ENCODE results near the gene PRSS2. TPM values are rescaled to one million over a fixed set of nuclear protein-coding genes. Genes with fewer than 3 reads are reported as not detected.

The PRSS2 gene
- total and polyA plus RNA-seq, 2 donors (not counting 1 experiment from before 2014, with no cell fraction given): not detected

GRCh38 chr7:142799437-142799835, 28.7 kb downstream of the PRSS2 start:
- DNase-seq (no peak), ATAC-seq (ENCODE audit: low read depth) (no peak)
- Histone ChIP-seq H3K27me3 (replicated peaks in 1 of 4; ENCODE audit: control extremely low read depth in 1 of 4, control insufficient read depth in 3 of 4, insufficient read depth in 4 of 4, low read length in 3 of 4) (no peaks in the 10 kb centered on the region), H3K4me1 (ENCODE audit: control insufficient read depth in 2 of 2, insufficient read depth in 2 of 2, low read length in 2 of 2) (peaks cover 48 to 64% of the 10 kb centered on the region in 2 donors), H4K20me1 (ENCODE audit: control insufficient read depth, insufficient read depth, low read length, poor library complexity, severe bottlenecking) (no peaks in the 10 kb centered on the region), H3K4me2 (replicated peaks; ENCODE audit: low read depth, low read length, poor library complexity, severe bottlenecking) (peak overlapping the region; percentile 83), H2AFZ (ENCODE audit: insufficient read depth, low read depth, low read length, poor library complexity, severe bottlenecking) (no peak overlapping the region), H3K36me3 (replicated peaks in 1 of 2; ENCODE audit: control extremely low read depth in 1 of 2, control insufficient read depth in 1 of 2, extremely low read depth in 1 of 2, insufficient read depth in 2 of 2, low read length in 1 of 2) (peaks cover 3 to 34% of the 10 kb centered on the region in 2 experiments), H3K9me3 (ENCODE audit: control extremely low read depth in 1 of 3, control insufficient read depth in 2 of 3, insufficient read depth in 1 of 3, low read length in 2 of 3) (no peaks in the 10 kb centered on the region), H3K9ac (ENCODE audit: low read length) (peak overlapping the region; percentile 91), H3K4me3 (ENCODE audit: control extremely low read depth in 1 of 5, extremely low read depth in 1 of 5, insufficient read depth in 1 of 5, low read depth in 2 of 5, low read length in 4 of 5) (peak overlapping the region in 4 of 5 experiments; percentile 83 to 93 (median 91)), H3K79me2 (ENCODE audit: control insufficient read depth, insufficient read depth, low read length) (peaks cover 60% of the 10 kb centered on the region), H3K27ac (ENCODE audit: low read length in 2 of 2) (peak overlapping the region; percentile 14 to 99)
- Mint-ChIP-seq H3K4me1 (peaks cover 82% of the 10 kb centered on the region), H3K27me3 (no peaks in the 10 kb centered on the region), H3K27ac (peak overlapping the region; percentile 100), H3K4me3 (peak overlapping the region; percentile 100), H3K9me3 (ENCODE audit: insufficient read depth) (no peaks in the 10 kb centered on the region)
- ChIA-PET CTCF (interaction anchor here (1.1 to 32.8 kb wide), 5 partner anchors 11 to 86 kb away, joined by 4 to 1138 read pairs (median 12); partner anchors contain the start of gene EPHB6), POLR2A (interaction anchor here (0.7 to 18.8 kb wide), 4 partner anchors 9 to 55 kb away, joined by 3 to 961 read pairs (median 126); partner anchors contain the start of gene EPHB6)
- 81% methylated on average over 3 of the region's 3 CpGs for WGBS (ENCODE audit: insufficient coverage)
- intact Hi-C loops (cut with micrococcal nuclease): no loop called here
- TF ChIP-seq, protein P1, sequence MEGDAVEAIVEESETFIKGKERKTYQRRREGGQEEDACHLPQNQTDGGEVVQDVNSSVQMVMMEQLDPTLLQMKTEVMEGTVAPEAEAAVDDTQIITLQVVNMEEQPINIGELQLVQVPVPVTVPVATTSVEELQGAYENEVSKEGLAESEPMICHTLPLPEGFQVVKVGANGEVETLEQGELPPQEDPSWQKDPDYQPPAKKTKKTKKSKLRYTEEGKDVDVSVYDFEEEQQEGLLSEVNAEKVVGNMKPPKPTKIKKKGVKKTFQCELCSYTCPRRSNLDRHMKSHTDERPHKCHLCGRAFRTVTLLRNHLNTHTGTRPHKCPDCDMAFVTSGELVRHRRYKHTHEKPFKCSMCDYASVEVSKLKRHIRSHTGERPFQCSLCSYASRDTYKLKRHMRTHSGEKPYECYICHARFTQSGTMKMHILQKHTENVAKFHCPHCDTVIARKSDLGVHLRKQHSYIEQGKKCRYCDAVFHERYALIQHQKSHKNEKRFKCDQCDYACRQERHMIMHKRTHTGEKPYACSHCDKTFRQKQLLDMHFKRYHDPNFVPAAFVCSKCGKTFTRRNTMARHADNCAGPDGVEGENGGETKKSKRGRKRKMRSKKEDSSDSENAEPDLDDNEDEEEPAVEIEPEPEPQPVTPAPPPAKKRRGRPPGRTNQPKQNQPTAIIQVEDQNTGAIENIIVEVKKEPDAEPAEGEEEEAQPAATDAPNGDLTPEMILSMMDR (IDR thresholded peaks at IDR 0.05): no peak
- TF ChIP-seq EZH2 (IDR thresholded peaks at IDR 0.05; ENCODE audit: borderline replicate concordance, insufficient read depth, low read depth, low read length, poor library complexity, severe bottlenecking): no peak

DNA sequence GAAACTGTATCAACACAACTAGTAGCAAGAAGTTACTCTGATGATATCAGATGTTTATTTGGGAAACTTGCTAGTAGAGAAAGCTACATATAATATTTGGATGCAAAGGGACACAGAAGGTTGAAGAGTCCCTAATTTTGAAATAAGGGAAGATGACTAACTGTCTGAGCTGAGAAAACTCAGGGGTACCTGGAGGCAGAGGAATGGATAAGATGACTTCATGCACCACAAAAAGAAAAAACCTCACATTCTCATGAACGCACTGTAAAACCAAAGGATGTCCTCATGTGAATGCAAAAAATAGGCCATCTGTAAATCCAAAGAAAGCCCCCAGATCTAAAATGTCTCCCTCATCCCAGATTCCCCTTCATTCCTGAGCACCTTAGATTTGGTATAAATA, 29.3 kb downstream of the PRSS2 start:
- TF ChIP-seq, protein P1 (IDR thresholded peaks at IDR 0.05): no peak
- Mint-ChIP-seq H3K4me1 (peaks cover 82% of the 10 kb centered on the region), H3K9me3 (ENCODE audit: insufficient read depth) (no peaks in the 10 kb centered on the region), H3K27ac (peak overlapping the region; percentile 100), H3K27me3 (no peaks in the 10 kb centered on the region), H3K4me3 (peak overlapping the region; percentile 100)
- WGBS (ENCODE audit: insufficient coverage): 86% methylated on average over 1 of the region's 1 CpG
- ChIA-PET CTCF (interaction anchor here (1.1 to 32.8 kb wide), 3 partner anchors 10 to 17 kb away, joined by 4 to 1138 read pairs (median 178); no protein-coding TSS in a partner anchor), POLR2A (interaction anchor here (0.6 to 18.8 kb wide), 3 partner anchors 10 to 286 kb away, joined by 4 to 961 read pairs (median 205); no protein-coding TSS in a partner anchor)
- Histone ChIP-seq H3K9ac (ENCODE audit: low read length) (peak overlapping the region; percentile 91), H3K36me3 (replicated peaks in 1 of 2; ENCODE audit: control extremely low read depth in 1 of 2, control insufficient read depth in 1 of 2, extremely low read depth in 1 of 2, insufficient read depth in 2 of 2, low read length in 1 of 2) (peaks cover 3 to 34% of the 10 kb centered on the region in 2 experiments), H2AFZ (ENCODE audit: insufficient read depth, low read depth, low read length, poor library complexity, severe bottlenecking) (no peak overlapping the region), H3K27ac (ENCODE audit: low read length in 2 of 2) (peak overlapping the region; percentile 14 to 99), H3K27me3 (replicated peaks in 1 of 4; ENCODE audit: control extremely low read depth in 1 of 4, control insufficient read depth in 3 of 4, insufficient read depth in 4 of 4, low read length in 3 of 4) (no peaks in the 10 kb centered on the region), H3K4me2 (replicated peaks; ENCODE audit: low read depth, low read length, poor library complexity, severe bottlenecking) (peak overlapping the region; percentile 83), H4K20me1 (ENCODE audit: control insufficient read depth, insufficient read depth, low read length, poor library complexity, severe bottlenecking) (no peaks in the 10 kb centered on the region), H3K4me3 (ENCODE audit: control extremely low read depth in 1 of 5, extremely low read depth in 1 of 5, insufficient read depth in 1 of 5, low read depth in 2 of 5, low read length in 4 of 5) (peak overlapping the region in 1 of 5 experiments; percentile 93), H3K79me2 (ENCODE audit: control insufficient read depth, insufficient read depth, low read length) (peaks cover 63% of the 10 kb centered on the region), H3K4me1 (ENCODE audit: control insufficient read depth in 2 of 2, insufficient read depth in 2 of 2, low read length in 2 of 2) (peaks cover 48 to 64% of the 10 kb centered on the region in 2 donors), H3K9me3 (ENCODE audit: control extremely low read depth in 1 of 3, control insufficient read depth in 2 of 3, insufficient read depth in 1 of 3, low read length in 2 of 3) (no peaks in the 10 kb centered on the region)
- DNase-seq (no peak), ATAC-seq (ENCODE audit: low read depth) (no peak)
- intact Hi-C loops (cut with micrococcal nuclease): no loop called here
